Hepatocyte (in vitro differentiated cells): ENCODE results near the gene HLF.

Experiments
- CTCF ChIP-seq: fragments of 200-600 bp; sonication (generic); IDR thresholded peaks from 2 replicates; pipeline ENCODE4 v1.5.1; 2016; ENCODE audit warnings: antibody characterized with exemption, mild to moderate bottlenecking; ENCODE audit not compliant: poor library complexity
- EZH2 ChIP-seq: fragments of 200-600 bp; sonication (generic); IDR thresholded peaks from 2 replicates; pipeline ENCODE4 v1.6.1; 2016; ENCODE audit warnings: antibody characterized with exemption, mild to moderate bottlenecking, borderline replicate concordance
- EZH2phosphoT487 ChIP-seq: fragments of 200-600 bp; sonication (generic); IDR thresholded peaks from one replicate; pipeline ENCODE4 v1.6.1; 2018; ENCODE audit warnings: antibody characterized with exemption, mild to moderate bottlenecking, low read depth, moderate library complexity; ENCODE audit not compliant: unreplicated experiment, severe bottlenecking

GRCh38 chr17:55272711-55273578 lies 8.2 kb downstream of the HLF start:
- TF ChIP-seq CTCF (no peak), EZH2 (no peak), EZH2phosphoT487 (no peak)
